Activated CD4-positive, alpha-beta T cell treated with anti-CD3 and anti-CD28 coated beads for 36 hours (primary cell): ENCODE results near the gene SMO. TPM values are rescaled to one million over a fixed set of nuclear protein-coding genes. Genes with fewer than 3 reads are reported as not detected.
A peak's percentile ranks its signal among the peaks of the same experiment; 100 is the strongest.

Experiments used
- ATAC-seq: fragments of 200-7000 bp; cut with Tn5 transposase; one replicate; pipeline ENCODE4 v1.10.0; 2021; ENCODE audit warnings: mild to moderate bottlenecking, moderate library complexity
- CTCF ChIA-PET: fragments of 350-600 bp; sonication (Branson Sonifier 250); formaldehyde crosslinking; loops from one replicate; lab custom pipeline; 2021; ENCODE audit warnings: antibody characterized with exemption; lab: Charles Lee
- POLR2A ChIA-PET: fragments of 350-600 bp; sonication (Branson Sonifier 250); formaldehyde crosslinking; loops from one replicate; lab custom pipeline; 2021; ENCODE audit warnings: antibody characterized with exemption, inconsistent platforms; lab: Charles Lee
- DNase-seq: peaks from one replicate; pipeline ENCODE4 v3.0.0-alpha.2; 2020
- H3K27ac Mint-ChIP-seq: one replicate; pipeline ENCODE4 v1.8.0; 2021; ENCODE audit warnings: mixed read lengths
- H3K27me3 Mint-ChIP-seq: one replicate; pipeline ENCODE4 v1.8.0; 2021; ENCODE audit warnings: mixed read lengths
- H3K36me3 Mint-ChIP-seq: one replicate; pipeline ENCODE4 v1.8.0; 2021; ENCODE audit warnings: low read depth, mixed read lengths
- H3K4me1 Mint-ChIP-seq: one replicate; pipeline ENCODE4 v1.8.0; 2021; ENCODE audit warnings: mixed read lengths
- H3K4me3 Mint-ChIP-seq: one replicate; pipeline ENCODE4 v1.8.0; 2021; ENCODE audit warnings: mild to moderate bottlenecking, moderate library complexity, mixed read lengths
- H3K9me3 Mint-ChIP-seq: one replicate; pipeline ENCODE4 v1.8.0; 2021; ENCODE audit warnings: low read depth, mixed read lengths
- intact Hi-C, 2 experiments: fragments of 100-400 bp; cut with DNase I in 1 of 2; cut with micrococcal nuclease in 1 of 2; formaldehyde crosslinking; loops; one replicate each; pipeline versions ENCODE4 v1.14.2 to v1.15.1; 2022 to 2024; cut with DNase I, micrococcal nuclease
- total RNA-seq, 2 experiments: library from RNA; stranded (reverse); gene quantifications; one replicate each; pipeline ENCODE4 v1.2.3, GENCODE V29; 2021

The SMO gene
- total RNA-seq, 2 experiments from 2014 or later: 0.28 to 0.71 TPM

DNA sequence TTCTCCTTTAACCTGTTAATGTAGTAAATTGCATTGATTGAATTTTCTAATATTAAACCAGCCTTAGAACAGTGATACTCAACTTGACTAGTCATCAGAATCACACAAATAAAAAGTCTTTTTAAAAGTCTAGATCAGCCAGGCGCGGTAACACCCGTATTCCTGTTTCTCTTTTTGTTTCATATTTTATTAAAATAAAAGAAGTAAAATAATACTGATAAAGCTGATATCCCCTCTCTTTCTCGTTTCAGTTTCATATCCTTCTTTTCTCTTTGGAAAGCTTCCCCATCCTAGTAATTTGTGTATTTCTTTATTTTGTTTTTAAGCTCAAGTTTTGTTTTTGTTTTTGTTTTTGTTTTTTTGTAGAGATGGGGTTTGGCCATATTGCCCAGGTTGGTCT is 9.3 kb downstream of the SMO start:
- Mint-ChIP-seq H3K4me1 (no peaks in the 10 kb centered on the region), H3K27me3 (peaks cover 5% of the 10 kb centered on the region), H3K9me3 (no peaks in the 10 kb centered on the region), H3K4me3 (no peak overlapping the region), H3K36me3 (no peaks in the 10 kb centered on the region), H3K27ac (no peak overlapping the region)
- POLR2A ChIA-PET: no interaction called here
- intact Hi-C loops: no loop called here
- no peak for DNase-seq
- no peak for ATAC-seq
- CTCF ChIA-PET: interaction anchor here (1.1 to 4.6 kb wide), 3 partner anchors 12 to 34 kb away, joined by 5 to 21 read pairs (median 5); no protein-coding TSS in a partner anchor

GRCh38 chr7:129199406-129199805 is 11.0 kb downstream of the SMO start:
- Mint-ChIP-seq H3K36me3 (no peaks in the 10 kb centered on the region), H3K9me3 (no peaks in the 10 kb centered on the region), H3K4me1 (no peaks in the 10 kb centered on the region), H3K4me3 (no peak overlapping the region), H3K27me3 (peaks cover 3% of the 10 kb centered on the region), H3K27ac (no peak overlapping the region)
- ATAC-seq: no peak
- POLR2A ChIA-PET: no interaction called here
- CTCF ChIA-PET: interaction anchor here (0.6 to 4.6 kb wide), 2 partner anchors 19 to 72 kb away, joined by 4 to 21 read pairs; no protein-coding TSS in a partner anchor
- no peak for DNase-seq
- intact Hi-C loops: no loop called here

GRCh38 chr7:129202058-129202777 is 13.8 kb downstream of the SMO start:
- peaks cover 3% of the 10 kb centered on the region for H3K27me3 Mint-ChIP-seq
- intact Hi-C loops: no loop called here
- no peak for DNase-seq
- CTCF ChIA-PET: no interaction called here
- no peak for ATAC-seq
- H3K27ac Mint-ChIP-seq: no peak overlapping the region
- no peak overlapping the region for H3K4me3 Mint-ChIP-seq
- H3K36me3 Mint-ChIP-seq: no peaks in the 10 kb centered on the region
- H3K9me3 Mint-ChIP-seq: no peaks in the 10 kb centered on the region
- H3K4me1 Mint-ChIP-seq: no peaks in the 10 kb centered on the region
- POLR2A ChIA-PET: no interaction called here

DNA sequence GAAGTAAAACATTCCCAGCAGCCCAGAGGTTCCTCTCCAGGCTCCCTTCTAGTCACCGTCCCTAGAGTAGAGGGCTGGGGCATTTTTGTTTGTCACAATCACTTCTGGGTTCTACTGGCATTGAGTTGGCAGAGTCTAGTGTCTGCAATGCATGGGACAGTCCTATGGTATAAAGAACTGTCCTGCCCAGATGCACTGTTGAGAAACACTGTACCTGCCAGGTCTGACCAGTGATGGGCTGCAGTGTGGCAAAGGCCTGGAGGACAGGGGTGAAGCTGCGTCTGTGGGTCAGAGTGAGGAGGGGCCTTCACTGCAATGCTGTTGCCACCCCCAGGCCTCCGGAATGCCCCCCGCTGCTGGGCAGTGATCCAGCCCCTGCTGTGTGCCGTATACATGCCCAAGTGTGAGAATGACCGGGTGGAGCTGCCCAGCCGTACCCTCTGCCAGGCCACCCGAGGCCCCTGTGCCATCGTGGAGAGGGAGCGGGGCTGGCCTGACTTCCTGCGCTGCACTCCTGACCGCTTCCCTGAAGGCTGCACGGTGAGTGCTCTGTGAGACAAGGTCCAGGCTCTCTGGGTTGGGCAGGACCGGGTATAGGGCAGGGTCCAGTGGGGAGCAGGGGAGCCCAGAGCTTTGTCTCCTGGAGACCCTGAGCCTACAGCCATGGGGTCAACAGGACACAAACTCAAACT is 14.8 kb downstream of the SMO start:
- no peak overlapping the region for H3K4me3 Mint-ChIP-seq
- DNase-seq (no peak), ATAC-seq (no peak)
- no peaks in the 10 kb centered on the region for H3K36me3 Mint-ChIP-seq
- H3K27ac Mint-ChIP-seq: no peak overlapping the region
- H3K9me3 Mint-ChIP-seq: no peaks in the 10 kb centered on the region
- intact Hi-C loops: no loop called here
- POLR2A ChIA-PET: no interaction called here
- CTCF ChIA-PET: interaction anchor here (0.7 to 0.9 kb wide), 3 partner anchors 39 to 156 kb away, joined by 3 to 4 read pairs (median 3); no protein-coding TSS in a partner anchor
- H3K27me3 Mint-ChIP-seq: peaks cover 3% of the 10 kb centered on the region
- H3K4me1 Mint-ChIP-seq: no peaks in the 10 kb centered on the region

GRCh38 chr7:129205126-129205818 is 16.8 kb downstream of the SMO start:
- Mint-ChIP-seq H3K27me3 (peaks cover 3% of the 10 kb centered on the region), H3K36me3 (no peaks in the 10 kb centered on the region), H3K9me3 (no peaks in the 10 kb centered on the region), H3K27ac (no peak overlapping the region), H3K4me3 (no peak overlapping the region), H3K4me1 (no peaks in the 10 kb centered on the region)
- ChIA-PET CTCF (interaction anchor here (0.9 kb wide), 1 partner anchor 41 kb away, joined by 3 read pairs; no protein-coding TSS in a partner anchor), POLR2A (no interaction called here)
- intact Hi-C loops: no loop called here
- DNase-seq: no peak
- no peak for ATAC-seq

DNA sequence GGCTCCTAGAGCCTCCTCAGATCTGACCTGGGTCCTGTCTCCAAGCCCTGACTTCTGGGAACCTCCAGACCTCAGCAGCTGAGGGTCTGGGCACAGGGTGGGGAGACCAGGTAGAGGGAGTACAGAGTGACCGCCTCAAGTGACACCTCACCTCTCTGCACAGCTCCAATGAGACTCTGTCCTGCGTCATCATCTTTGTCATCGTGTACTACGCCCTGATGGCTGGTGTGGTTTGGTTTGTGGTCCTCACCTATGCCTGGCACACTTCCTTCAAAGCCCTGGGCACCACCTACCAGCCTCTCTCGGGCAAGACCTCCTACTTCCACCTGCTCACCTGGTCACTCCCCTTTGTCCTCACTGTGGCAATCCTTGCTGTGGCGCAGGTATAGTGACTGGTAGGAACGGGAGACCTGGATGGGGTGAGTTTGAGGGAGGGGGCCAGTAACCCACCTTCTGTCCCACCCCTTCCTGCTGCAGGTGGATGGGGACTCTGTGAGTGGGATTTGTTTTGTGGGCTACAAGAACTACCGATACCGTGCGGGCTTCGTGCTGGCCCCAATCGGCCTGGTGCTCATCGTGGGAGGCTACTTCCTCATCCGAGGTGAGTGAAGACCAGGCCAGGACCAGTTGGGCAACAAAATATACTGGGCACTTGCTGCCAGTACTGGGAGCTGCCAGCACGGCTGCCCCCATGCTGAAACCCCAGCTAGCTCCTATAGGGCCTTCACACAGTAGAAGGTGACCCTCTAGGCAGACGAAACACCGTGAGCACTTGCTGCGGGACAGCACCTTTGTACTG is 17.8 kb downstream of the SMO start:
- Mint-ChIP-seq H3K27ac (no peak overlapping the region), H3K36me3 (no peaks in the 10 kb centered on the region), H3K4me1 (no peaks in the 10 kb centered on the region), H3K27me3 (peaks cover 3% of the 10 kb centered on the region), H3K4me3 (no peak overlapping the region), H3K9me3 (no peaks in the 10 kb centered on the region)
- intact Hi-C loops: no loop called here
- POLR2A ChIA-PET: no interaction called here
- CTCF ChIA-PET: interaction anchor here (1.3 to 5.9 kb wide), 3 partner anchors 12 to 43 kb away, joined by 3 to 58 read pairs (median 6); no protein-coding TSS in a partner anchor
- ATAC-seq: no peak
- no peak for DNase-seq

GRCh38 chr7:129208667-129209066 is 20.2 kb downstream of the SMO start:
- CTCF ChIA-PET: interaction anchor here (0.6 to 5.9 kb wide), 6 partner anchors 9 to 325 kb away, joined by 3 to 58 read pairs (median 4); no protein-coding TSS in a partner anchor
- Mint-ChIP-seq H3K36me3 (no peaks in the 10 kb centered on the region), H3K4me3 (no peak overlapping the region), H3K4me1 (no peaks in the 10 kb centered on the region), H3K9me3 (no peaks in the 10 kb centered on the region), H3K27ac (no peak overlapping the region), H3K27me3 (no peaks in the 10 kb centered on the region)
- POLR2A ChIA-PET: no interaction called here
- no peak for ATAC-seq
- intact Hi-C loops: no loop called here
- DNase-seq: no peak

- ATAC-seq: no peak
- H3K9me3 Mint-ChIP-seq: no peaks in the 10 kb centered on the region
- intact Hi-C loops: no loop called here
- POLR2A ChIA-PET: no interaction called here
- no peak overlapping the region for H3K4me3 Mint-ChIP-seq
- no peaks in the 10 kb centered on the region for H3K27me3 Mint-ChIP-seq
- CTCF ChIA-PET: interaction anchor here (0.6 to 5.9 kb wide), 13 partner anchors 9 to 325 kb away, joined by 3 to 58 read pairs (median 4); no protein-coding TSS in a partner anchor
- H3K36me3 Mint-ChIP-seq: no peaks in the 10 kb centered on the region
- DNase-seq: no peak
- H3K27ac Mint-ChIP-seq: no peak overlapping the region
- H3K4me1 Mint-ChIP-seq: no peaks in the 10 kb centered on the region
Observed at GRCh38 chr7:129209067-129209926, 20.9 kb downstream of the SMO start.

DNA sequence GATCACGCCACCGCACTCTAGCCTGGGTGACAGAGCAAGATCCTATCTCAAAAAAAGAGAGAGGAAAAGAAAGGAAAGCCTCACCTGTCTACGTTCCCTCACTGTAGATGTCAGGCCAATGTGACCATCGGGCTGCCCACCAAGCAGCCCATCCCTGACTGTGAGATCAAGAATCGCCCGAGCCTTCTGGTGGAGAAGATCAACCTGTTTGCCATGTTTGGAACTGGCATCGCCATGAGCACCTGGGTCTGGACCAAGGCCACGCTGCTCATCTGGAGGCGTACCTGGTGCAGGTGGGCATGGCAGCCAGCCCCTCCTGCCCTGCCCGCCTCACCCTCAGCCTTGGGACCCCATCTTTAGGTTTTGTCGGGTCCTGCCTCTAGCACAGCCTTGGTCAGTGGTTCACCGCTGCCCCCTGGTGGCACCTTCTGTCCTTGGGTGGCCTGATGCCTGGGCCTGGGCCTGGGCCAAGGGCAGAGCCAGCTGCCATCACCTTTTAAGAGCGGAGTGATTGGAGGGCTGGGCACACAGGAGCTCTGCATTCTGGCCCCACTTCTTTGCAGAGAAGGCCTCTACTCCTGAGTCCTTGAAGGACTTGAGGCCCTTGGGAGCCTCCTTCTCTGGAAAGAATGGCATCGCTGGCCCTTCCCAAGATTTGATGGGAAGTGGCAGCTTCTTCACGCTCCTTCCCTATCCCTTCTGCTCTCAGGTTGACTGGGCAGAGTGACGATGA is 22.0 kb downstream of the SMO start:
- CTCF ChIA-PET: interaction anchor here (0.5 to 5.9 kb wide), 20 partner anchors 8 to 348 kb away, joined by 3 to 58 read pairs (median 4); partner anchors contain the start of gene ATP6V1F
- POLR2A ChIA-PET: no interaction called here
- Mint-ChIP-seq H3K27me3 (no peaks in the 10 kb centered on the region), H3K36me3 (no peaks in the 10 kb centered on the region), H3K9me3 (no peaks in the 10 kb centered on the region), H3K4me3 (no peak overlapping the region), H3K4me1 (no peaks in the 10 kb centered on the region), H3K27ac (no peak overlapping the region)
- DNase-seq (peak; percentile 87), ATAC-seq (peak; percentile 92)
- intact Hi-C loops: loop anchor here (1.0 to 2.0 kb wide), 2 partner anchors 46 to 306 kb away; no protein-coding TSS in a partner anchor

DNA sequence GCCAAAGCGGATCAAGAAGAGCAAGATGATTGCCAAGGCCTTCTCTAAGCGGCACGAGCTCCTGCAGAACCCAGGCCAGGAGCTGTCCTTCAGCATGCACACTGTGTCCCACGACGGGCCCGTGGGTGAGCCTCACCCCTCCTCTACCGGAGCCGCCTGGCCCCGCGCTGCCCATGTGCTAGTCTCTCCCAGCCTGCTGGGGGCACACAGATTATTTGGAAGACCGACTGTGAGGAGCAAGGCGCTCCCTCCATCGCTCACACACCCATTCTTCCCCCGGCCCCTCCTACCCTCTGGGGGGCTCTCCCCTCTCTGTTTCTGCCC is 22.5 kb downstream of the SMO start:
- no peak overlapping the region for H3K27ac Mint-ChIP-seq
- CTCF ChIA-PET: interaction anchor here (0.5 to 5.9 kb wide), 15 partner anchors 7 to 471 kb away, joined by 3 to 58 read pairs (median 4); partner anchors contain the start of gene ATP6V1F
- no peaks in the 10 kb centered on the region for H3K27me3 Mint-ChIP-seq
- intact Hi-C loops: loop anchor here (1.0 to 2.0 kb wide), 2 partner anchors 47 to 306 kb away; no protein-coding TSS in a partner anchor
- POLR2A ChIA-PET: no interaction called here
- H3K36me3 Mint-ChIP-seq: no peaks in the 10 kb centered on the region
- no peak for ATAC-seq
- DNase-seq: no peak
- H3K4me1 Mint-ChIP-seq: no peaks in the 10 kb centered on the region
- H3K4me3 Mint-ChIP-seq: no peak overlapping the region
- H3K9me3 Mint-ChIP-seq: no peaks in the 10 kb centered on the region
